ENCODE data around the gene COPB1.

DNA sequence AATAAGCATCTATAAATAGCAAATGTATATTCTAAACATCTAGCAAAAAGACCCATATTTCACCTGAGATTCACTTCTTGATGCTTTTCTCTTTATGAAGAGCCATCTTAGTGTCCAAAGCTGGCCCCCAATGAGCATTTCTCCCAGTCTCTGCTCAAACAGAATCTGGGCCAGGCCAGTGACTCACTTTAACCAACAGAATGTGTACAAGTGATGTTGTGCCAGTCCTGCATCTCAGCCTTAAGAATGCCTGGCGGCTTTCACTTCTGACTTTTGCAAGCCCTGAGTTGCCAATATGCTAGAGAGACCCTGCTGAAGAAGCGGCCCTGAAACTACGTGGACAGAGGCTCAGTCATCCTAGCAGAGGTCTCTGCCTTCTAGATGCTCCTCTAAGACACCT lies 6.9 kb upstream of the COPB1 start:
- no peak for TF ChIP-seq CTCF (IDR thresholded peaks at IDR 0.05; ENCODE audit: low read depth, low read length)
- TF ChIP-seq POLR2A (IDR thresholded peaks at IDR 0.05; ENCODE audit: extremely low read depth, insufficient read length): no peak
- TF ChIP-seq, protein P1, sequence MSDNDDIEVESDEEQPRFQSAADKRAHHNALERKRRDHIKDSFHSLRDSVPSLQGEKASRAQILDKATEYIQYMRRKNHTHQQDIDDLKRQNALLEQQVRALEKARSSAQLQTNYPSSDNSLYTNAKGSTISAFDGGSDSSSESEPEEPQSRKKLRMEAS (IDR thresholded peaks at IDR 0.05; ENCODE audit: low read depth, low read length): no peak
- TF ChIP-seq MYC (IDR thresholded peaks at IDR 0.05; ENCODE audit: low read depth, low read length): no peak
